ENCODE results near the gene PRELP. TPM values are rescaled to one million over a fixed set of nuclear protein-coding genes. Genes with fewer than 3 reads are reported as not detected.

Gene PRELP
- total and polyA plus RNA-seq, 9 of the 15 experiments (the other 6 are each of a cell fraction or from before 2014, with no cell fraction given), result 0.04 TPM; not detected in 8

GRCh38 chr1:203504400-203505250 is 29.0 kb downstream of the PRELP start (continued):
- peak; percentile 84 for TF ChIP-seq DEAF1 (CRISPR knock-in tag; IDR thresholded peaks at IDR 0.05)

- BruUV-seq (replicated peaks), result no TSS peak
- in situ Hi-C loops (cut with MboI), result loop anchor here (5.0 kb wide), 1 partner anchor 197 kb away; no protein-coding TSS in a partner anchor
These were observed 30.1 kb downstream of the PRELP start for GRCh38 chr1:203505526-203506204.

More at GRCh38 chr1:203505526-203506204, 30.1 kb downstream of the PRELP start:
- DNase-seq (ENCODE audit: extremely low read depth in 1 of 4, low spot score in 3 of 4) (no peak), ATAC-seq (no peak), FAIRE-seq (no peak)
- H3K4me2 ChIP-seq (ENCODE audit: insufficient read depth, low read length), result no peak overlapping the region
- H3K4me3 ChIP-seq, result no peak overlapping the region
- no peaks in the 10 kb centered on the region for H3K79me2 ChIP-seq (ENCODE audit: control insufficient read depth, insufficient read depth, low read length)
- H3K27ac ChIP-seq (ENCODE audit: extremely low read depth, low read depth, low read length), result no peak overlapping the region
- WGBS (ENCODE audit: insufficient coverage, low coverage, missing lambda C conversion rate), result 4% methylated on average over 8 of the region's 8 CpGs
- H3K4me1 ChIP-seq (replicated peaks in 1 of 2; ENCODE audit: control insufficient read depth in 2 of 2, insufficient read depth in 2 of 2, low read length in 2 of 2), result no peaks in the 10 kb centered on the region
- H4K20me1 ChIP-seq (replicated peaks; ENCODE audit: control insufficient read depth, insufficient read depth, low read length), result 0 out of 2 replicates have a peak, but pooled peaks cover 6% of the 10 kb centered on the region
- no peaks in the 10 kb centered on the region for H3K36me3 ChIP-seq (ENCODE audit: control insufficient read depth, insufficient read depth, low read length)
- H2AFZ ChIP-seq (ENCODE audit: low read depth, low read length), result no peak overlapping the region
- no peaks in the 10 kb centered on the region for H3K9me3 ChIP-seq (replicated peaks; ENCODE audit: control insufficient read depth, insufficient read depth, low read depth, low read length)
- ChIA-PET CTCF (ENCODE audit: low intra/inter-chr PET ratio) (interaction anchor here (1.2 to 6.1 kb wide), 3 partner anchors 168 to 622 kb away, joined by 3 to 65 read pairs (median 8); no protein-coding TSS in a partner anchor), POLR2A (interaction anchor here (0.6 kb wide), 1 partner anchor 176 kb away, joined by 3 read pairs; no protein-coding TSS in a partner anchor)
- TF ChIP-seq PHB (CRISPR knock-in tag; IDR thresholded peaks at IDR 0.05), result no peak
- no peak overlapping the region for H3K9ac ChIP-seq (ENCODE audit: insufficient read depth in 1 of 2, low read depth in 2 of 2, low read length in 2 of 2)
- intact Hi-C loops (cut with micrococcal nuclease), result loop anchor here (5.0 kb wide), 1 partner anchor 622 kb away; no protein-coding TSS in a partner anchor
- no peaks in the 10 kb centered on the region for H3K9me1 ChIP-seq (ENCODE audit: control insufficient read depth, insufficient read depth, low read length)
- H3K27me3 ChIP-seq (ENCODE audit: control insufficient read depth in 2 of 2, insufficient read depth in 2 of 2, low read length in 2 of 2), result peaks cover 22 to 64% of the 10 kb centered on the region in 2 experiments
